Measurements from ENCODE around the gene TFDP3.

Gene TFDP3, protein sequence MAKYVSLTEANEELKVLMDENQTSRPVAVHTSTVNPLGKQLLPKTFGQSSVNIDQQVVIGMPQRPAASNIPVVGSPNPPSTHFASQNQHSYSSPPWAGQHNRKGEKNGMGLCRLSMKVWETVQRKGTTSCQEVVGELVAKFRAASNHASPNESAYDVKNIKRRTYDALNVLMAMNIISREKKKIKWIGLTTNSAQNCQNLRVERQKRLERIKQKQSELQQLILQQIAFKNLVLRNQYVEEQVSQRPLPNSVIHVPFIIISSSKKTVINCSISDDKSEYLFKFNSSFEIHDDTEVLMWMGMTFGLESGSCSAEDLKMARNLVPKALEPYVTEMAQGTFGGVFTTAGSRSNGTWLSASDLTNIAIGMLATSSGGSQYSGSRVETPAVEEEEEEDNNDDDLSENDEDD

DNA sequence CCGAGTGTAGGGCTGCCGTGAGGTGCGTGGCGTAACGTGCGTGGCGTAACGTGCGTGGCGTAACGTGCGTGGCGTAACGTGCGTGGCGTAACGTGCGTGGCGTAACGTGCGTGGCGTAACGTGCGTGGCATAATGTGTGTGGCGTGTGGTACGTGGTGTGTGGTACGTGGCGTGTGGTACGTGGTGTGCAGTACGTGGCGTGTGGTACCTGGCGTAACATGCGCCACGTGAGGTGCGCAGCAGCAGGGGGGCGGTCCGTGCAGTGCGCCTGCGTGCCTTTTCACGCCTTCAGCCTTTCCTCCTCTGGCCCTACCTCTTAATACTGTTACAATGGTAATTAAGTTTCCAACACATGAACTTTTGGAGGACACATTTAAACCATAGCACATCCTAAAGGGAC lies at the start of gene TFDP3:
Gene TFDP3, minus strand, starts transcription at position 26 of the 400 bp plus-strand sequence. CDS start 95 bp downstream, outside the sequence.
- DNase-seq: no peak

- DNase-seq: no peak
Measured at GRCh38 chrX:133267621-133268020, 49.5 kb upstream of the TFDP3 start.

GRCh38 chrX:133265331-133265730 lies 47.2 kb upstream of the TFDP3 start:
- DNase-seq: no peak

DNA sequence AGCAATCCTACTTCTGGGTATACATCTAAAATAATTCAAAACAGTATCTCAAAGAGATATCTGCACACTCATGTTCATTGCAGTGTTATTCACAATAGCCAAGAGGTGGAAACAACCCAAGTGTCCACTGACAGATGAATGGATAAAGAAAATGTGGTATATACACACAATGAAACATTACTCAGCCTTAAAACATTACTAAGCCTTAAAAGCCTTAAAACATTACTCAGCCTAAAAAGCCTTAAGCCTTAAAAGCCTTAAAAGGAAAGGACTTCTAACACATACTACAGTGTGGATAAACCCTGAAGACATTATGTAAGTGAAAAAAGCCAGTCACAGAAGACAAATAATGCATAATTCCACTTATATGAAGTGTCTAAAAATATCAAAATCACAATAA lies 40.3 kb upstream of the TFDP3 start:
- no peak for DNase-seq

DNA sequence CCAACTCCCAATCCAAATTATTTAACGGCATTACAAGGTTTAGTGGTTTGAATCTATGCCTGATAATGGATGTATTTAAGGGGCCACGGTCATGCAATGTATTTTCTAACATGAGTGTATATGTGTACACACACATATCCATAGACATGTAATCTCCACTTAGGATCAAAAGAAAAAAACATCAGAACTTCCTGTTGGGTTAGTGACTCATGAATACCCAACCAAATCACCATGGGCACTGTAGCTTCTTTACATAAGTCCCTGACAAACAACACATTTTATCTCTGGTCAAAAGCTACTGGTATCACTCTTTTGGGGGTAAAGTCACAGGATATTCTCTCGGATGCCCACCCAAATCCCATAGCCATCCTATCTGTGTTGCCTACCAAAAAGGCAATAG lies 36.5 kb upstream of the TFDP3 start:
- DNase-seq: no peak

- no peak for DNase-seq
Measured at GRCh38 chrX:133251204-133251603, 33.0 kb upstream of the TFDP3 start.

- no peak for DNase-seq
Measured at GRCh38 chrX:133250184-133251100, 32.3 kb upstream of the TFDP3 start.

DNA sequence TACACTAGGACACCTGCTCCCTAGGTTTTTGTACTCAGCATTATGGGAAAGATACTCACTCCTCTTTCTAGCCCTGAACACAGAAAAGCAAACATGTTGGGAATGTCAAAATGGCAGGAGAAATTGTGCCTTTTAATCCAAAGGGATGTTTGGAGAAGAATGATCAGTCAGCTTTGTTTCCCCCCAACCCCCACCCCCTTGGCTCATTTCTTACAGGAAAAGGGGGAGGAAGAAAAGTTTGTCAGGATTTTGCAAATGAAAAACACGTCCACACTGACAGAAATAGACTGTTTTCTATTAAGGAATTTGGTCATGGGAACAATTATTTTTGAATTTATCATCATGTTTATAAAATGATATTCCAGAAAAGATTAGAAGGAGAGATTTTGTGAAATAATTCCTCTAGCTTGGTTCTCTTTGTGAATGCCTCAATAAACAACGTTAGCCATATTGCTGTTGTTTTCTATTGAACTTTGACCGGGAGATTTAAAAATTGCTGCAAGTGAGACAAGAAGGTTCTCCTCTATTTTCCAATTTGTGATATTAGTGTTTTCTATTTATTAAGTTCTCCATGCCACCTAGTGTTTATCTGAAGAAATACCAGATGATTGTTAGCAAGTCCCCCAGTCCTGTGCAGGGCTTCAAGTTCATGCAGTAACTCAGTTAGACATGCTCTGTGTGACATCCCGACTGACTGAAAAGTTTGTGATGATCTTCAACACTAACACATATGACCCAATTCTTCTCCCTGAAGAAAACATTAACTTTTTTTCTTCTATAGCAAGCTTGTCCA lies 31.3 kb upstream of the TFDP3 start:
- no peak for DNase-seq

- DNase-seq: no peak
Measured at GRCh38 chrX:133248177-133248576, 30.0 kb upstream of the TFDP3 start.

DNA sequence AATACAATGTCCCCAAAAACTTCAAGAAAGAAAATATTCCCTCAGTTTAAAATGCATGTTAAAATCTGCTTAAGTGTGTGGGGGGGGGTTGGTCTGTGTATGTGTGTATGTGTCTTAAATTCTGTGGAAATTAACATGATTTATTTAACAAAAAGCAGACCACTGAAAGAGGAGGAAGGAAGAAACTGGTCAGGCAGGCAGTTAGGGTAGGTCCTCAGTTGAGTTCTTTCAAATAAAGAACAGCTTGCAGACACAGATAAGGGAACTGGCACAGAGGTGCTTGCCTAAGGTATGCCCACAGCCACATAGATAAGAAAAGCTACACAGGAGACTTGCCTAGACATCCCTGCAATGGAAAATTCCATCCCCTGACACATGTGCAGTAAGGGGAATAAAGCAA lies 28.8 kb upstream of the TFDP3 start:
- DNase-seq: no peak

GRCh38 chrX:133235830-133236229 lies 17.7 kb upstream of the TFDP3 start:
- DNase-seq: no peak

- no peak for DNase-seq
Measured at GRCh38 chrX:133232331-133232730, 14.2 kb upstream of the TFDP3 start.

DNA sequence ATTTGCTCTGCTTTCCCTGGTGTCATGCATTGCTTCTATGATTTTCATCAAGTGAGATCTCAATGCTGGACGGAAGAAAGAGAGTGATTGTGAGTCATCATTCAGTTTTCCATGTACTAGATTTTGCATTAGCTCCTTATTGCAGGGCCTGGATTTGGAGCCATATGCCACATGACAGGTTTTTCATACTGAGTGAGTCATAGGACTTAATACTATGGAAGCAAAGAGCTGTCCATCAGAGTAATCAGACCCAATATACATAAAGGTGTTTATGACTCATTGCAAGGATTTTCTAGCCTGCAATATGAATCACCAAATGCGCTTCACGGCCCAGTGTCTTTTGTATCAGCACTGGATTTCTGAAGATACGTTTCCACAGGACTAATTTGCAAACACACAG lies 11.2 kb upstream of the TFDP3 start:
- no peak for DNase-seq

DNA sequence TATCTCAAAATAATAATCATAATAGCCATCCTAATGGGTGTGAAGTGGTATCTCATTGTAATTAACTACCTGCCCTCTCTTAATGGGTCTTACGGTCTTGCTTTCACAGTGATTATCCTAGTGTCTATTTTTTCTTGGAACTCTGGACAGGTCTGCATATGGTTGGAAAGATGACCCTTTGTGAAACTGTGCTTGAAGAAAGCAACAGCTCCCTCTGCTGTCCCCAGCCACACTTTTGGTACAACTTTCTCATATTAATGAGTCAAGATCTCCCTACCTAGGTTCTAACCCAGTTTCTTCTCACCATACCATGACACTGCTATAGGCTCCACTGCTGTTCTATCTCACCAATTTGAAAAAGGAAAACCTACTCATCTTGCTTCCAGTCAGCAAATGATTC lies 2.4 kb downstream of the TFDP3 start:
- no peak for DNase-seq

- no peak for DNase-seq
Measured at GRCh38 chrX:133215017-133215416, 3.1 kb downstream of the TFDP3 start.

DNA sequence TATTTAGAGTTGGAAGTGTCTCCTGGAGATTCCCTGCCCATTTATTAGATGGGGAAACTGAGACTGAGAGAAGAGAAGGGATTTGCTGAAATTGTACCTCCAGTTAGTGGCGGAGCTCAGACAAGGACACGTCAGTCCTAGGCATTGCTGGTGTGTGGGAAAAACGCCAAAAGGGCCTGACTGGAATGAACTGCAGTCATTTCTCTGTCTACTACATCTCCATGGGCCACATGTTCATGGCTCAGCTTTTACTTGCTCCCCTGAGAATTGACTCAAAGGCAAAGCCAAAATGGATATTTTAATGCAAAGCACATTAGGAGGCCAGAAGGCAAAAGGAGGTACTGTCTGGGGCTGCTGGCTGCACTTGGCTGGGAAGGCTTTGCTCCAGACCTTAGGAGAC lies 3.9 kb downstream of the TFDP3 start:
- DNase-seq: no peak

DNA sequence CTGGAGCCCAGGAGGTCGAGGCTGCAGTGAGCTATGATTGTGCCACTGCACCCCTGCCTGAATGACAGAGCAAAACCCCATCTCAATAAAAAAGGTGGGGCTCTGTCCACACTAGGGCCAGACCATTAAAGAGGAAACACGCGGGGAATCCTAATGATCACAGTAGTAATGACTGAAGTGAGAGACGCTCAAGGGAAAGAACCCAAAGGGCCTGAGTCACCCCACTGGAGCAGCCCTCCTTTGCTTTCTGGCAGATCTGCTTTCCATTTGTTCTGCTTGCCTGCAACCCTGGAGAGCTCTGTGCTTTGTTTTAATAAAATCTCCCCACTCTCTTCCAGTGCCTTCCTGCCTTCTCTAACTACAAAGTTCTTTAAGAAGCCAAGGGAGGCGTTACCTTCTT lies 5.0 kb downstream of the TFDP3 start:
- DNase-seq: no peak

- DNase-seq: no peak
Measured at GRCh38 chrX:133207751-133208150, 10.4 kb downstream of the TFDP3 start.

DNA sequence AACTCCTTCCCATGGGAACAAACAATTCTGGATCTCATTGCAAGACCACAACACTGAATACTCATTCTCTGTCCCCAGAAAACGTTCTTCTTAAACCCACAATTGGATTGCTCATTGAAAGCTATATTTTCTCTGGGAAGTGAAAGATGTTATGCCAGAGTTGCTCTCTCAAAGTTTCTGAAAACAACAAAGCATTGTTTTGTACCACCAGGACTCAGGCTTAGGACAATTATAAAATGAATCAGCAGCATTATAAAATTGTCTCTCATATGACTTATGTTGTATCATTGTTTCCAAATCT lies 26.5 kb downstream of the TFDP3 start:
- DNase-seq: no peak

- DNase-seq: no peak
Measured at GRCh38 chrX:133190877-133191738, 27.0 kb downstream of the TFDP3 start.

GRCh38 chrX:133189195-133189594 lies 29.0 kb downstream of the TFDP3 start:
- no peak for DNase-seq

- DNase-seq: no peak
Measured at GRCh38 chrX:133188631-133189030, 29.5 kb downstream of the TFDP3 start.

Data from CD4-positive, alpha-beta T cell treated with Interleukin-12 subunit alpha and Interleukin-12 subunit beta, for 1 hour (primary cell).